Stimulated activated naive CD8-positive, alpha-beta T cell treated with anti-CD3 and anti-CD28 coated beads, Interleukin-15, amount 100 ng/mL, for 72 hours (primary cell): Measurements from ENCODE around the gene ABHD1.
"Not testable (repeated sequence)": the region's sequence is repeated elsewhere in the genome, so short reads cannot be mapped to it uniquely, and the experiment has no call there.

Experiments
- ATAC-seq: fragments of 150-1000 bp; cut with Tn5 transposase; 2 replicates; pipeline ENCODE4 v1.10.0; 2021; ENCODE audit warnings: mild to moderate bottlenecking, moderate library complexity
- DNase-seq, 2 donors: peaks; one replicate each; pipeline ENCODE4 v3.0.0; 2021 to 2022
- H3K27ac Mint-ChIP-seq, 2 donors: one replicate each; pipeline ENCODE4 v1.8.0; 2022; ENCODE audit warnings: mild to moderate bottlenecking in 2 of 2, mixed read lengths in 2 of 2, moderate library complexity in 2 of 2
- H3K27me3 Mint-ChIP-seq: one replicate; pipeline ENCODE4 v1.8.0; 2022; ENCODE audit warnings: mixed read lengths
- H3K4me1 Mint-ChIP-seq: one replicate; pipeline ENCODE4 v1.8.0; 2022; ENCODE audit warnings: mild to moderate bottlenecking, mixed read lengths
- H3K4me3 Mint-ChIP-seq, 2 donors: one replicate each; pipeline ENCODE4 v1.8.0; 2022; ENCODE audit warnings: mild to moderate bottlenecking in 2 of 2, mixed read lengths in 2 of 2, moderate library complexity in 1 of 2
- H3K9me3 Mint-ChIP-seq, 2 donors: one replicate each; pipeline ENCODE4 v1.8.0; 2022; ENCODE audit warnings: mixed read lengths in 2 of 2

ABHD1 gene

DNA sequence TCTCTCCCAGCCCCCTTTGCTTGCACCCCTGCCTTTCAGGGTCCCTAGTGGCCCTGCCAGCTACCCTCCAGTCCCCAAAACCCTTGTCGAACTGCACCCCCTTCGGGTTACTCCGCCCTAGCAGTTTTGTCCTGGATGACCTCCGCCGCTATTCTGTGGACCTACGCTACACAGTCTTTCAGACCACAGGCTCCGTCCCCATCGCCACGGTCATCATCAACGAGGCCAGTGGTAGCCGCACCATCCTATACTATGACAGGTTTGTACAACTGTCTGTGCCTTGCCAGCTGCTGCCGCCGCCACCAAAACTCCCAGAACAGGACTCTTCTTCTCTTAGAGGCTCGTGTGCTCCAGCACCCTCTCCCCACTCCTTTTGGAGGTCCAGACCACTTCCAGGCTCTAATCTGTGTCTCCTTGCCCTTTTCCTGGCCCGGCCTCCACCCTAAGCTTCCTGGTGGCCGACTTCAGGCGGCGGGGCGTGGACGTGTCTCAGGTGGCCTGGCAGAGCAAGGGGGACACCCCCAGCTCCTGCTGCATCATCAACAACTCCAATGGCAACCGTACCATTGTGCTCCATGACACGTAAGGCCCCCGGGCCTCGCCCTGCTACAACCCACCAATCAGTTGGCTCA, 29.1 kb upstream of the ABHD1 start:
- peak overlapping the region in 1 of 2 donors; percentile 10 for H3K27ac Mint-ChIP-seq
- DNase-seq, result no peak
- ATAC-seq, result no peak
- H3K9me3 Mint-ChIP-seq, result no peaks in the 10 kb centered on the region
- H3K4me1 Mint-ChIP-seq, result peaks cover 30% of the 10 kb centered on the region
- H3K4me3 Mint-ChIP-seq, result no peak overlapping the region
- H3K27me3 Mint-ChIP-seq, result no peaks in the 10 kb centered on the region

DNA sequence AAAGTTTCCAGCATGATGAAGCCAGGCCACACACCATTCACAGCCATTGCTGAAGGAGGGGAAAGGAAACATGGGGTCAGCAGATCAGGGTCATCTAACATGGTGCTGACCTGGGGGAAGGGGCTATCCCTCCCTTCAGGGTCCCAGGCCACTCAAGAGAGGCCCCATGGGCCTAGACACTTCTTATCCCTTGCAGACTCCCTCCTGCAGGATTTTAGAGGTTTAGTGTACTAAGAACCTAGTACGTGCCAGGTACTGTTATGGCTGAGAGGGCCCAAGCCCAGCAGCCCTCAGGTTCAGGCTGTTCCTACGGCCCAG, 28.2 kb upstream of the ABHD1 start:
- Mint-ChIP-seq H3K9me3 (no peaks in the 10 kb centered on the region), H3K27me3 (no peaks in the 10 kb centered on the region)

GRCh38 chr2:27095745-27096651, 27.6 kb upstream of the ABHD1 start:
- Mint-ChIP-seq H3K27ac (peak overlapping the region in 1 of 2 donors; percentile 27), H3K4me3 (peak overlapping the region; percentile 40 to 76), H3K4me1 (peaks cover 23% of the 10 kb centered on the region), H3K9me3 (no peaks in the 10 kb centered on the region), H3K27me3 (no peaks in the 10 kb centered on the region)
- ATAC-seq (peak; percentile 78), DNase-seq (no peak)

More for the DNA sequence above, 28.2 kb upstream of the ABHD1 start:
- no peak for ATAC-seq
- no peak for DNase-seq
- Mint-ChIP-seq H3K4me3 (peak overlapping the region; percentile 28 to 76), H3K27ac (no peak overlapping the region), H3K4me1 (peaks cover 23% of the 10 kb centered on the region)

GRCh38 chr2:27096748-27097297, 26.8 kb upstream of the ABHD1 start:
- no peaks in the 10 kb centered on the region for H3K9me3 Mint-ChIP-seq
- H3K4me3 Mint-ChIP-seq, result peak overlapping the region; percentile 26 to 35

GRCh38 chr2:27097341-27097740, 26.3 kb upstream of the ABHD1 start:
- no peak overlapping the region for H3K4me3 Mint-ChIP-seq
- DNase-seq, result no peak
- H3K27ac Mint-ChIP-seq, result no peak overlapping the region
- H3K9me3 Mint-ChIP-seq, result no peaks in the 10 kb centered on the region
- ATAC-seq, result no peak
- H3K27me3 Mint-ChIP-seq, result no peaks in the 10 kb centered on the region
- peaks cover 23% of the 10 kb centered on the region for H3K4me1 Mint-ChIP-seq

More at GRCh38 chr2:27096748-27097297, 26.8 kb upstream of the ABHD1 start:
- DNase-seq (no peak), ATAC-seq (no peak)
- H3K27ac Mint-ChIP-seq, result no peak overlapping the region
- H3K27me3 Mint-ChIP-seq, result no peaks in the 10 kb centered on the region
- H3K4me1 Mint-ChIP-seq, result peaks cover 23% of the 10 kb centered on the region

GRCh38 chr2:27099334-27099955, 24.2 kb upstream of the ABHD1 start:
- Mint-ChIP-seq H3K4me3 (no peak overlapping the region), H3K4me1 (peaks cover 23% of the 10 kb centered on the region)
- ATAC-seq, result no peak

DNA sequence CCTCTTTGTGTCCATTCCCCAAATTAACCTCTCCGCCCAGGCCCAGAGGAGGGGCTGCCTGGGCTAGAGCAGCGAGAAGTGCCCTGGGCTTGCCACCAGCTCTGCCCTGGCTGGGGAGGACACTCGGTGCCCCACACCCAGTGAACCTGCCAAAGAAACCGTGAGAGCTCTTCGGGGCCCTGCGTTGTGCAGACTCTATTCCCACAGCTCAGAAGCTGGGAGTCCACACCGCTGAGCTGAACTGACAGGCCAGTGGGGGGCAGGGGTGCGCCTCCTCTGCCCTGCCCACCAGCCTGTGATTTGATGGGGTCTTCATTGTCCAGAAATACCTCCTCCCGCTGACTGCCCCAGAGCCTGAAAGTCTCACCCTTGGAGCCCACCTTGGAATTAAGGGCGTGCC, 23.6 kb upstream of the ABHD1 start:
- Mint-ChIP-seq H3K4me1 (peaks cover 23% of the 10 kb centered on the region), H3K4me3 (no peak overlapping the region), H3K27me3 (no peaks in the 10 kb centered on the region), H3K27ac (no peak overlapping the region), H3K9me3 (no peaks in the 10 kb centered on the region)
- DNase-seq (no peak), ATAC-seq (no peak)

More at GRCh38 chr2:27099334-27099955, 24.2 kb upstream of the ABHD1 start:
- no peak overlapping the region for H3K27ac Mint-ChIP-seq
- no peaks in the 10 kb centered on the region for H3K27me3 Mint-ChIP-seq
- no peaks in the 10 kb centered on the region for H3K9me3 Mint-ChIP-seq
- no peak for DNase-seq

GRCh38 chr2:27102329-27102728, 21.3 kb upstream of the ABHD1 start:
- Mint-ChIP-seq H3K4me3 (no peak overlapping the region), H3K4me1 (peaks cover 5% of the 10 kb centered on the region), H3K9me3 (no peaks in the 10 kb centered on the region), H3K27ac (no peak overlapping the region), H3K27me3 (no peaks in the 10 kb centered on the region)
- DNase-seq (no peak), ATAC-seq (no peak)

DNA sequence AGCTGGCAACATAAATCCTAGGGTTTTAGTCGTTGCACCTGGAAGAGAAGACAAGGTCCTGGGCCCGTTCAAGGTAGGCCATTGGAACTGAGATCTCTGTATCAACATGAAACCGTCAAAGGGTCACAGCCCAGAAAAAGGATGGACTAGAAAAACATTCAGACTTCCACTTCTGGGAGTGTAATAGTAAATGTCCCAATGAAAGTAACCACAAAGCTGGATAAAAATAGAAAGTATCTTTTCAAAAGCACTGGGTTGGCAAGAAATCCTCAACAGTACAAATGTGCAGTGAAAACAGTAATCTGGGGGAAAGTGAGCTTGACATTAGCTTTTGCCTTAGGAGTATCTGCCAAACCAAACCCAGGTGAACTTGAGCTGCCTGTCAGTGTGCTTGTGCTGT, 17.6 kb upstream of the ABHD1 start:
- ATAC-seq, result no peak
- no peak for DNase-seq
- H3K9me3 Mint-ChIP-seq, result no peaks in the 10 kb centered on the region

DNA sequence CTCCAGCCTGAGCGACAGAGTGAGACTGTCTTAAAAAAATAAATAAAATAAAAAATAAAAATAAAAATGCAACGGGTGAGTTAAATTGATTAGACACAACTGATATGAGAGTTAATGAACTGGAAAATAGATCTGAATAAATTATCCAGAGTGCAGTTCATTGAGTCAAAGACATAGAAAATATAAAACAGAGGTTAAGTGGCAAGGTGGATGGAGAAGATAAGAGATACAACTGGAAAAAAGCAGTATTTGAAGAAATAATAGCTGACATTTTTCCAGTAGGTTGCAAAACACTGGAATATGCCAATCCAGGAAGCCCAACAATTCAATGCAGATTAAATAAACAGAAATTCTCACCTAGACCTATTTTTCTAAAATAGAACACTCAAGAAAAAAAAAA, 15.4 kb upstream of the ABHD1 start:
- Mint-ChIP-seq H3K27ac (no peak overlapping the region), H3K4me1 (peaks cover 6% of the 10 kb centered on the region), H3K4me3 (no peak overlapping the region), H3K27me3 (peaks cover 9% of the 10 kb centered on the region), H3K9me3 (no peaks in the 10 kb centered on the region)
- DNase-seq (no peak), ATAC-seq (no peak)

More for the DNA sequence above, 17.6 kb upstream of the ABHD1 start:
- Mint-ChIP-seq H3K4me1 (no peaks in the 10 kb centered on the region), H3K4me3 (no peak overlapping the region), H3K27me3 (peaks cover 9% of the 10 kb centered on the region), H3K27ac (no peak overlapping the region)

- no peak overlapping the region for H3K4me3 Mint-ChIP-seq
- no peak for DNase-seq
- peaks cover 6% of the 10 kb centered on the region for H3K4me1 Mint-ChIP-seq
- ATAC-seq, result no peak
- no peaks in the 10 kb centered on the region for H3K9me3 Mint-ChIP-seq
- H3K27me3 Mint-ChIP-seq, result peaks cover 9% of the 10 kb centered on the region
- no peak overlapping the region for H3K27ac Mint-ChIP-seq
Observed at GRCh38 chr2:27109083-27109482, 14.5 kb upstream of the ABHD1 start.

- not testable (repeated sequence) for H3K4me1 Mint-ChIP-seq, ATAC-seq, DNase-seq, H3K9me3 Mint-ChIP-seq, H3K4me3 Mint-ChIP-seq, H3K27ac Mint-ChIP-seq, H3K27me3 Mint-ChIP-seq
Observed at GRCh38 chr2:27110603-27111352, 12.8 kb upstream of the ABHD1 start.

DNA sequence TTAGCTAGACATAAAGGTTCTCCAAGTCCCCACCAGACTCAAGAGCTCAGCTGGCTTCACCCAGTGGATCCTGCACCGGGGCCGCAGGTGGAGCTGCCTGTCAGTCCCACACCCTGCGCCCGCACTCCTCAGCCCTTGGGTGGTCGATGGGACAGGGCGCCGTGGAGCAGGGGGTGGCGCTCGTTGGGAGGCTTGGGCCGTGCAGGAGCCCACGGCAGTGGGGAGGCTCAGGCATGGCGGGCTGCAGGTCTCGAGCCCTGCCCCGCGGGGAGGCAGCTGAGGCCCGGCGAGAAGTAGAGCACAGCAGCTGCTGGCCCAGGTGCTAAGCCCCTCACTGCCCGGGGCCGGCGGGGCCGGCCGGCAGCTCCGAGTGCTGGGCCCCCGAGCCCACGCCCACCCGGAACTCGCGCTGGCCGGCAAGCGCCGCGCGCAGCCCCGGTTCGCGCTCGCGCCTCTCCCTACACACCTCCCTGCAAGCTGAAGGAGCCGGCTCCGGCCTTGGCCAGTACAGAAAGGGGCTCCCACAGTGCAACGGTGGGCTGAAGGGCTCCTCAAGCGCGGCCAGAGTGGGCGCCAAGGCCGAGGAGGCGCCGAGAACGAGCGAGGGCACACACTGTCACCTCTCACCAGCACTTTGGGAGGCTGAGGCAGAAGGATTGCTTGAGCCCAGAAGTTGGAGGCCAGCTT, 12.1 kb upstream of the ABHD1 start:
- H3K4me1 Mint-ChIP-seq, H3K4me3 Mint-ChIP-seq, DNase-seq, H3K9me3 Mint-ChIP-seq, ATAC-seq, H3K27ac Mint-ChIP-seq, H3K27me3 Mint-ChIP-seq: not testable (repeated sequence)

DNA sequence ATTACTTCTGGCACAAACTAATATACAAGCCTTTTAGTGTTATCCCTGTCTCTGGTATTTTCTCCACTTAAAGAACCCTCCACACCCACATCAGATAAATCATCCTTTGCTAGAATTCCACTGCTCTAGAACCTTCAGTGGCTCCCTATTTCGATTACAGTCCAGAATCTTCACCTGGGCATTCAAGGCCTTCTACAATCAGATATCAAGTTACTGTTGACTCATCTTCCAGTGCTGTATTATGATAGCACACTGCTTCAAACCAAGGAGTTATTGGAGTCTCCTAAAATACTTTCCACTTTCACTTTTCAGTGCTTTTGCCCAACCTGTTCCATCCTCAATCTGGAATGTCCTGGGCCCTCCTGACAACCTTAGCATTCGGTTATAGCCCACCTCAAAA, 8.1 kb upstream of the ABHD1 start:
- ATAC-seq (no peak), DNase-seq (no peak)
- Mint-ChIP-seq H3K9me3 (no peaks in the 10 kb centered on the region), H3K27me3 (peaks cover 25% of the 10 kb centered on the region), H3K4me1 (peaks cover 20% of the 10 kb centered on the region), H3K27ac (no peak overlapping the region), H3K4me3 (no peak overlapping the region)
